ENCODE data around the gene DOCK11. TPM values are rescaled to one million over a fixed set of nuclear protein-coding genes. Genes with fewer than 3 reads are reported as not detected.

Gene DOCK11
- total RNA-seq, 1 experiment from 2014 or later = 2.1 TPM

GRCh38 chrX:118552121-118552900, 56.7 kb downstream of the DOCK11 start:
- TF ChIP-seq, protein P1, sequence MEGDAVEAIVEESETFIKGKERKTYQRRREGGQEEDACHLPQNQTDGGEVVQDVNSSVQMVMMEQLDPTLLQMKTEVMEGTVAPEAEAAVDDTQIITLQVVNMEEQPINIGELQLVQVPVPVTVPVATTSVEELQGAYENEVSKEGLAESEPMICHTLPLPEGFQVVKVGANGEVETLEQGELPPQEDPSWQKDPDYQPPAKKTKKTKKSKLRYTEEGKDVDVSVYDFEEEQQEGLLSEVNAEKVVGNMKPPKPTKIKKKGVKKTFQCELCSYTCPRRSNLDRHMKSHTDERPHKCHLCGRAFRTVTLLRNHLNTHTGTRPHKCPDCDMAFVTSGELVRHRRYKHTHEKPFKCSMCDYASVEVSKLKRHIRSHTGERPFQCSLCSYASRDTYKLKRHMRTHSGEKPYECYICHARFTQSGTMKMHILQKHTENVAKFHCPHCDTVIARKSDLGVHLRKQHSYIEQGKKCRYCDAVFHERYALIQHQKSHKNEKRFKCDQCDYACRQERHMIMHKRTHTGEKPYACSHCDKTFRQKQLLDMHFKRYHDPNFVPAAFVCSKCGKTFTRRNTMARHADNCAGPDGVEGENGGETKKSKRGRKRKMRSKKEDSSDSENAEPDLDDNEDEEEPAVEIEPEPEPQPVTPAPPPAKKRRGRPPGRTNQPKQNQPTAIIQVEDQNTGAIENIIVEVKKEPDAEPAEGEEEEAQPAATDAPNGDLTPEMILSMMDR (conservative IDR thresholded peaks at IDR 0.05; ENCODE audit: low read depth, low read length) = no peak
- no peak for TF ChIP-seq EZH2 (IDR thresholded peaks at IDR 0.05; ENCODE audit: borderline replicate concordance, low read depth, low read length, poor library complexity, severe bottlenecking)
- no TSS peak for BruUV-seq (replicated peaks)
- Histone ChIP-seq H3K27me3 (replicated peaks; ENCODE audit: insufficient read depth, low read depth, low read length, poor library complexity) (no peaks in the 10 kb centered on the region), H3K4me3 (ENCODE audit: low read depth, low read length, poor library complexity, severe bottlenecking) (no peak overlapping the region), H3K9me3 (ENCODE audit: low read depth, low read length, poor library complexity, severe bottlenecking) (no peaks in the 10 kb centered on the region), H3K36me3 (ENCODE audit: insufficient read depth, low read length, poor library complexity, severe bottlenecking) (no peaks in the 10 kb centered on the region), H3K27ac (ENCODE audit: low read depth, low read length, poor library complexity, severe bottlenecking) (no peak overlapping the region), H3K4me1 (ENCODE audit: insufficient read depth, low read length, poor library complexity, severe bottlenecking) (no peaks in the 10 kb centered on the region)
- CTCF ChIA-PET = no interaction called here
- intact Hi-C loops (cut with micrococcal nuclease; ENCODE audit: unreplicated experiment) = no loop called here
- POLR2A ChIA-PET (ENCODE audit: low non-redundant PET) = no interaction called here
- DNase-seq (ENCODE audit: low spot score) = no peak

- no peaks in the 10 kb centered on the region for H3K36me3 ChIP-seq (ENCODE audit: insufficient read depth, low read length, poor library complexity, severe bottlenecking)
- no peaks in the 10 kb centered on the region for H3K9me3 ChIP-seq (ENCODE audit: low read depth, low read length, poor library complexity, severe bottlenecking)
- POLR2A ChIA-PET (ENCODE audit: low non-redundant PET) = no interaction called here
These were observed 57.6 kb downstream of the DOCK11 start for GRCh38 chrX:118553042-118553710.

GRCh38 chrX:118554511-118554910, 58.9 kb downstream of the DOCK11 start:
- no peaks in the 10 kb centered on the region for H3K9me3 ChIP-seq (ENCODE audit: low read depth, low read length, poor library complexity, severe bottlenecking)
- no peak overlapping the region for H3K27ac ChIP-seq (ENCODE audit: low read depth, low read length, poor library complexity, severe bottlenecking)
- no peaks in the 10 kb centered on the region for H3K36me3 ChIP-seq (ENCODE audit: insufficient read depth, low read length, poor library complexity, severe bottlenecking)
- DNase-seq (ENCODE audit: low spot score) = no peak
- BruUV-seq (replicated peaks) = no TSS peak
- no peak overlapping the region for H3K4me3 ChIP-seq (ENCODE audit: low read depth, low read length, poor library complexity, severe bottlenecking)
- no peaks in the 10 kb centered on the region for H3K4me1 ChIP-seq (ENCODE audit: insufficient read depth, low read length, poor library complexity, severe bottlenecking)
- TF ChIP-seq, protein P1 (conservative IDR thresholded peaks at IDR 0.05; ENCODE audit: low read depth, low read length) = no peak
- TF ChIP-seq EZH2 (IDR thresholded peaks at IDR 0.05; ENCODE audit: borderline replicate concordance, low read depth, low read length, poor library complexity, severe bottlenecking) = no peak
- intact Hi-C loops (cut with micrococcal nuclease; ENCODE audit: unreplicated experiment) = no loop called here
- H3K27me3 ChIP-seq (replicated peaks; ENCODE audit: insufficient read depth, low read depth, low read length, poor library complexity) = no peaks in the 10 kb centered on the region
- ChIA-PET CTCF (no interaction called here), POLR2A (ENCODE audit: low non-redundant PET) (no interaction called here)

More at GRCh38 chrX:118553042-118553710, 57.6 kb downstream of the DOCK11 start:
- no TSS peak for BruUV-seq (replicated peaks)
- Histone ChIP-seq H3K4me1 (ENCODE audit: insufficient read depth, low read length, poor library complexity, severe bottlenecking) (no peaks in the 10 kb centered on the region), H3K4me3 (ENCODE audit: low read depth, low read length, poor library complexity, severe bottlenecking) (no peak overlapping the region), H3K27ac (ENCODE audit: low read depth, low read length, poor library complexity, severe bottlenecking) (no peak overlapping the region), H3K27me3 (replicated peaks; ENCODE audit: insufficient read depth, low read depth, low read length, poor library complexity) (no peaks in the 10 kb centered on the region)
- TF ChIP-seq, protein P1 (conservative IDR thresholded peaks at IDR 0.05; ENCODE audit: low read depth, low read length) = no peak
- TF ChIP-seq EZH2 (IDR thresholded peaks at IDR 0.05; ENCODE audit: borderline replicate concordance, low read depth, low read length, poor library complexity, severe bottlenecking) = no peak
- intact Hi-C loops (cut with micrococcal nuclease; ENCODE audit: unreplicated experiment) = no loop called here
- no peak for DNase-seq (ENCODE audit: low spot score)
- CTCF ChIA-PET = no interaction called here
